Measurements from ENCODE around the gene TARP.

Gene TARP

GRCh38 chr7:38273286-38273995, at the start of gene TARP:
TSS of gene TARP (minus strand) at chr7:38273636.
- DNase-seq (ENCODE audit: missing footprints) (no peak), ATAC-seq (no peak)
- intact Hi-C loops (cut with DNase I) = no loop called here

GRCh38 chr7:38323156-38323555, 49.7 kb upstream of the TARP start:
- intact Hi-C loops (cut with DNase I) = no loop called here
- no peak for ATAC-seq
- no peak for DNase-seq (ENCODE audit: missing footprints)

GRCh38 chr7:38322461-38322860, 49.0 kb upstream of the TARP start:
- intact Hi-C loops (cut with DNase I) = no loop called here
- DNase-seq (ENCODE audit: missing footprints) = no peak
- ATAC-seq = no peak

- intact Hi-C loops (cut with DNase I) = no loop called here
- no peak for DNase-seq (ENCODE audit: missing footprints)
- ATAC-seq = no peak
These were observed 48.5 kb upstream of the TARP start for GRCh38 chr7:38321967-38322366.

GRCh38 chr7:38321515-38321944, 48.1 kb upstream of the TARP start:
- DNase-seq (ENCODE audit: missing footprints) (no peak), ATAC-seq (no peak)
- intact Hi-C loops (cut with DNase I) = no loop called here

GRCh38 chr7:38321050-38321449, 47.6 kb upstream of the TARP start:
- ATAC-seq (no peak), DNase-seq (ENCODE audit: missing footprints) (no peak)
- intact Hi-C loops (cut with DNase I) = no loop called here

GRCh38 chr7:38319873-38320272, 46.4 kb upstream of the TARP start:
- intact Hi-C loops (cut with DNase I) = loop anchor here (2.0 to 5.0 kb wide), 2 partner anchors 105 to 213 kb away; no protein-coding TSS in a partner anchor
- ATAC-seq (no peak), DNase-seq (ENCODE audit: missing footprints) (no peak)

- DNase-seq (ENCODE audit: missing footprints) (no peak), ATAC-seq (peak; percentile 46)
- intact Hi-C loops (cut with DNase I) = loop anchor here (2.0 to 5.0 kb wide), 2 partner anchors 104 to 212 kb away; no protein-coding TSS in a partner anchor
These were observed 45.5 kb upstream of the TARP start for GRCh38 chr7:38318803-38319416.

GRCh38 chr7:38318241-38318640, 44.8 kb upstream of the TARP start:
- no peak for ATAC-seq
- no peak for DNase-seq (ENCODE audit: missing footprints)
- intact Hi-C loops (cut with DNase I) = loop anchor here (2.0 to 5.0 kb wide), 2 partner anchors 103 to 211 kb away; no protein-coding TSS in a partner anchor

GRCh38 chr7:38317515-38317914, 44.1 kb upstream of the TARP start:
- intact Hi-C loops (cut with DNase I) = loop anchor here (5.0 kb wide), 1 partner anchor 210 kb away; no protein-coding TSS in a partner anchor
- ATAC-seq = no peak
- no peak for DNase-seq (ENCODE audit: missing footprints)

GRCh38 chr7:38316733-38317360, 43.4 kb upstream of the TARP start:
- no peak for ATAC-seq
- no peak for DNase-seq (ENCODE audit: missing footprints)
- intact Hi-C loops (cut with DNase I) = loop anchor here (5.0 kb wide), 1 partner anchor 210 kb away; no protein-coding TSS in a partner anchor

- DNase-seq (ENCODE audit: missing footprints) (no peak), ATAC-seq (no peak)
- intact Hi-C loops (cut with DNase I) = loop anchor here (5.0 kb wide), 1 partner anchor 208 kb away; no protein-coding TSS in a partner anchor
These were observed 42.0 kb upstream of the TARP start for GRCh38 chr7:38315410-38315809.

GRCh38 chr7:38312821-38313220, 39.4 kb upstream of the TARP start:
- intact Hi-C loops (cut with DNase I) = no loop called here
- no peak for DNase-seq (ENCODE audit: missing footprints)
- ATAC-seq = no peak

- DNase-seq (ENCODE audit: missing footprints) (no peak), ATAC-seq (peak; percentile 86)
- intact Hi-C loops (cut with DNase I) = no loop called here
These were observed 38.0 kb upstream of the TARP start for GRCh38 chr7:38311329-38311937.

GRCh38 chr7:38310591-38311101, 37.2 kb upstream of the TARP start:
- DNase-seq (ENCODE audit: missing footprints) (peak; percentile 82), ATAC-seq (peak; percentile 55)
- intact Hi-C loops (cut with DNase I) = no loop called here

GRCh38 chr7:38309555-38309954, 36.1 kb upstream of the TARP start:
- ATAC-seq (no peak), DNase-seq (ENCODE audit: missing footprints) (no peak)
- intact Hi-C loops (cut with DNase I) = no loop called here

- intact Hi-C loops (cut with DNase I) = no loop called here
- no peak for ATAC-seq
- DNase-seq (ENCODE audit: missing footprints) = no peak
These were observed 34.7 kb upstream of the TARP start for GRCh38 chr7:38308140-38308539.

GRCh38 chr7:38307640-38308039, 34.2 kb upstream of the TARP start:
- intact Hi-C loops (cut with DNase I) = no loop called here
- DNase-seq (ENCODE audit: missing footprints) = no peak
- ATAC-seq = no peak

- intact Hi-C loops (cut with DNase I) = no loop called here
- ATAC-seq = no peak
These were observed 33.5 kb upstream of the TARP start for GRCh38 chr7:38306914-38307313.

More at GRCh38 chr7:38306914-38307313, 33.5 kb upstream of the TARP start:
- no peak for DNase-seq (ENCODE audit: missing footprints)
